ENCODE data around the gene SEC16A.

The SEC16A gene

GRCh38 chr9:136441191-136441680 lies 41.6 kb downstream of the SEC16A start:
- H3K4me3 ChIP-seq (ENCODE audit: low read length) = no peak overlapping the region
- H3K9me3 ChIP-seq (replicated peaks; ENCODE audit: insufficient read depth, low read length) = no peaks in the 10 kb centered on the region
- H3K27me3 ChIP-seq (replicated peaks; ENCODE audit: insufficient read depth, low read length) = no peaks in the 10 kb centered on the region
- H3K27ac ChIP-seq (ENCODE audit: low read length) = no peak overlapping the region
- no peak overlapping the region for H3K4me2 ChIP-seq (ENCODE audit: low read depth, low read length)
- no peak for DNase-seq
- TF ChIP-seq, protein P1, sequence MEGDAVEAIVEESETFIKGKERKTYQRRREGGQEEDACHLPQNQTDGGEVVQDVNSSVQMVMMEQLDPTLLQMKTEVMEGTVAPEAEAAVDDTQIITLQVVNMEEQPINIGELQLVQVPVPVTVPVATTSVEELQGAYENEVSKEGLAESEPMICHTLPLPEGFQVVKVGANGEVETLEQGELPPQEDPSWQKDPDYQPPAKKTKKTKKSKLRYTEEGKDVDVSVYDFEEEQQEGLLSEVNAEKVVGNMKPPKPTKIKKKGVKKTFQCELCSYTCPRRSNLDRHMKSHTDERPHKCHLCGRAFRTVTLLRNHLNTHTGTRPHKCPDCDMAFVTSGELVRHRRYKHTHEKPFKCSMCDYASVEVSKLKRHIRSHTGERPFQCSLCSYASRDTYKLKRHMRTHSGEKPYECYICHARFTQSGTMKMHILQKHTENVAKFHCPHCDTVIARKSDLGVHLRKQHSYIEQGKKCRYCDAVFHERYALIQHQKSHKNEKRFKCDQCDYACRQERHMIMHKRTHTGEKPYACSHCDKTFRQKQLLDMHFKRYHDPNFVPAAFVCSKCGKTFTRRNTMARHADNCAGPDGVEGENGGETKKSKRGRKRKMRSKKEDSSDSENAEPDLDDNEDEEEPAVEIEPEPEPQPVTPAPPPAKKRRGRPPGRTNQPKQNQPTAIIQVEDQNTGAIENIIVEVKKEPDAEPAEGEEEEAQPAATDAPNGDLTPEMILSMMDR (IDR thresholded peaks at IDR 0.05; ENCODE audit: low read length) = no peak
- no peak for TF ChIP-seq EZH2 (optimal IDR thresholded peaks at IDR 0.05; ENCODE audit: low read depth, low read length)
- TF ChIP-seq EZH2phosphoT487 (IDR thresholded peaks at IDR 0.05; ENCODE audit: low read length) = no peak
- H3K79me2 ChIP-seq (ENCODE audit: low read length) = peaks cover 30% of the 10 kb centered on the region
- no peak overlapping the region for H2AFZ ChIP-seq (ENCODE audit: low read length)
- no peaks in the 10 kb centered on the region for H4K20me1 ChIP-seq (ENCODE audit: insufficient read depth, low read length)
- no peaks in the 10 kb centered on the region for H3K36me3 ChIP-seq (replicated peaks; ENCODE audit: insufficient read depth, low read length)
- no peak overlapping the region for H3K9ac ChIP-seq (ENCODE audit: low read length)
- no peaks in the 10 kb centered on the region for H3K9me2 ChIP-seq (replicated peaks; ENCODE audit: insufficient read depth, low read length)
- peaks cover 9% of the 10 kb centered on the region for H3F3A ChIP-seq (ENCODE audit: insufficient read depth, low read length)
- peaks cover 8% of the 10 kb centered on the region; the same call in 1 of the 2 replicates for H3K4me1 ChIP-seq (ENCODE audit: low read length)

DNA sequence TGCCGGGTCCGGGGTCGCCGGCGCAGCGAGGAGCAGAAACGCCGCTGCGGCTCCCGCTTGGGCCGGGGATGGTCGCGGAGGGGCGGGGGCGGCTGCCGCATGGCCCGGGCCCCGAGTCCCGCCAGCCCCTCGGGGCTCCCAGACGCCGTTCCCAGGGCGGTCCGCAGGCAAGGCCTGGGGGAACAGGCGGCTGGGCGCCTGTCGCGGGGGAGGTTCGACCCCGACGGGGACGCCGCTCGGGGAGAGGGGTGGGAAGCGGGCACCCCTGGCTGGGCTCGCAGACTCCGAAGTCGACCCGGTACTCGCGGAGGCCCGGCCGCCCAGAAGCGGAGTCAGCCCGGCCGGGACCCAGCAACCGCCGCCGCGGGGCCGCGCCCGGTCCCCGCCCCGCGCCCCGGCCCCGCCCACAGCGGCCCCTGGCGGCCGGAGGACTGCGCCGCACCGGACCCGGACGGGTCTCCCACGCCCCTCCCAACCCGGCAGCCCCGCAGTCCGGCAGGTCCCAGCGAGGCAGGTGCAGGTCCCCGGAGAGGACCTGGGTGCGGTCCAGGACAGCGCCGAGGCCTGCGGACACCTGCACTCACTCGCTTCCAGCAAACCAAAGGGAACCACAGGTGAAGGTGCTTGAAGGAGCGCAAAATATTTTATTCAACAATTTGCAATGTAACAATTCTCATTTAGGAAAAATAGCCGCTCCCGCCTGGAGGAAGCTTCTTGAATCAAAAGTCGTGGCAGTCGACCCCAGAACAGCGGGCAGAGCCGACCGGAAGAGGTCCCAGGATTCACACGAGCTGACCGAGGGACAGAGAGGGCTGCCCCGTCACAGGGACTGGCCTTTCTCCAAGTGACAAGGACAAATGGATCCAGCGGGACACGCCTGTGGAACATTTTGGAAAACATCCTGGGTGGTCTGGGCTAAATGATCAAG lies 43.1 kb downstream of the SEC16A start, which contains the start of gene INPP5E:
Gene INPP5E (minus strand): TSS at position 365 of the 928 bp plus-strand sequence. CDS start 426 bp downstream, outside the sequence.
- Histone ChIP-seq H3K36me3 (replicated peaks; ENCODE audit: insufficient read depth, low read length) (no peaks in the 10 kb centered on the region), H3K27ac (ENCODE audit: low read length) (no peak within 1 kb of the TSS; the same call in 1 of the 2 replicates), H3K9me3 (replicated peaks; ENCODE audit: insufficient read depth, low read length) (no peaks in the 10 kb centered on the region), H2AFZ (ENCODE audit: low read length) (peak within 1 kb of the TSS; percentile 61), H3K9me2 (replicated peaks; ENCODE audit: insufficient read depth, low read length) (no peaks in the 10 kb centered on the region), H3K79me2 (ENCODE audit: low read length) (peaks cover 45% of the 10 kb centered on the region), H4K20me1 (ENCODE audit: insufficient read depth, low read length) (no peaks in the 10 kb centered on the region), H3F3A (ENCODE audit: insufficient read depth, low read length) (peaks cover 9% of the 10 kb centered on the region), H3K27me3 (replicated peaks; ENCODE audit: insufficient read depth, low read length) (no peaks in the 10 kb centered on the region), H3K4me3 (ENCODE audit: low read length) (peak within 1 kb of the TSS; percentile 77), H3K9ac (ENCODE audit: low read length) (peak within 1 kb of the TSS; percentile 78), H3K4me2 (ENCODE audit: low read depth, low read length) (peak within 1 kb of the TSS; percentile 90), H3K4me1 (ENCODE audit: low read length) (peaks cover 8% of the 10 kb centered on the region; the same call in 1 of the 2 replicates)
- DNase-seq = peak; percentile 75
- no peak for TF ChIP-seq EZH2phosphoT487 (IDR thresholded peaks at IDR 0.05; ENCODE audit: low read length)
- TF ChIP-seq, protein P1 (IDR thresholded peaks at IDR 0.05; ENCODE audit: low read length) = peak; percentile 44

GRCh38 chr9:136438548-136439480 lies 44.0 kb downstream of the SEC16A start:
- Histone ChIP-seq H3K4me2 (ENCODE audit: low read depth, low read length) (peak overlapping the region; percentile 90), H3K9me3 (replicated peaks; ENCODE audit: insufficient read depth, low read length) (no peaks in the 10 kb centered on the region), H4K20me1 (ENCODE audit: insufficient read depth, low read length) (no peaks in the 10 kb centered on the region), H3K27ac (ENCODE audit: low read length) (no peak overlapping the region; the same call in 1 of the 2 replicates), H2AFZ (ENCODE audit: low read length) (peak overlapping the region; percentile 61), H3K36me3 (replicated peaks; ENCODE audit: insufficient read depth, low read length) (no peaks in the 10 kb centered on the region), H3F3A (ENCODE audit: insufficient read depth, low read length) (peaks cover 9% of the 10 kb centered on the region), H3K4me1 (ENCODE audit: low read length) (peaks cover 8% of the 10 kb centered on the region; the same call in 1 of the 2 replicates), H3K79me2 (ENCODE audit: low read length) (peaks cover 46% of the 10 kb centered on the region), H3K27me3 (replicated peaks; ENCODE audit: insufficient read depth, low read length) (no peaks in the 10 kb centered on the region), H3K9me2 (replicated peaks; ENCODE audit: insufficient read depth, low read length) (no peaks in the 10 kb centered on the region), H3K9ac (ENCODE audit: low read length) (peak overlapping the region; percentile 78), H3K4me3 (ENCODE audit: low read length) (peak overlapping the region; percentile 77)
- DNase-seq = peak; percentile 53
- no peak for TF ChIP-seq EZH2phosphoT487 (IDR thresholded peaks at IDR 0.05; ENCODE audit: low read length)
- TF ChIP-seq EZH2 (optimal IDR thresholded peaks at IDR 0.05; ENCODE audit: low read depth, low read length) = no peak
- TF ChIP-seq, protein P1 (IDR thresholded peaks at IDR 0.05; ENCODE audit: low read length) = no peak
